SU-DHL-6 (cell line): ENCODE data around the gene SUCLG1.
"Not testable (repeated sequence)": the region's sequence is repeated elsewhere in the genome, so short reads cannot be mapped to it uniquely, and the experiment has no call there.

ENCODE experiments used
- H2AFZ ChIP-seq: fragments of 200-600 bp; sonication (generic); 2 replicates; pipeline ENCODE4 v1.6.1; 2014; ENCODE audit warnings: low read depth, mild to moderate bottlenecking, moderate library complexity, mixed read lengths, antibody characterized with exemption, low read length; ENCODE audit not compliant: severe bottlenecking
- H3F3A ChIP-seq: fragments of 200-600 bp; shearing (Covaris generic); 2 replicates; pipeline ENCODE4 v1.6.0; 2016; ENCODE audit warnings: antibody characterized with exemption, mild to moderate bottlenecking; ENCODE audit not compliant: insufficient read depth
- H3K27ac ChIP-seq: fragments of 200-600 bp; sonication (generic); 2 replicates; pipeline ENCODE4 v1.5.1; 2016; ENCODE audit warnings: low read depth, mild to moderate bottlenecking, low read length, moderate library complexity, mixed read lengths
- H3K27me3 ChIP-seq: fragments of 200-600 bp; sonication (generic), shearing (Covaris generic); 2 replicates; pipeline ENCODE4 v1.6.0; 2014; ENCODE audit warnings: mild to moderate bottlenecking, low read length
- H3K36me3 ChIP-seq: fragments of 200-600 bp; sonication (generic); 2 replicates; pipeline ENCODE4 v1.6.1; 2014; ENCODE audit warnings: mild to moderate bottlenecking, low read length, mixed read lengths
- H3K4me2 ChIP-seq: fragments of 300-600, 200-600 bp; shearing (Covaris generic), sonication (generic); 2 replicates; pipeline ENCODE4 v1.6.0; 2014; ENCODE audit warnings: low read length, low read depth, mild to moderate bottlenecking; ENCODE audit not compliant: poor library complexity, severe bottlenecking
- H3K4me3 ChIP-seq: fragments of 200-600 bp; sonication (generic); 2 replicates; pipeline ENCODE4 v1.5.1; 2014; ENCODE audit warnings: antibody characterized with exemption, low read length, mild to moderate bottlenecking, mixed read lengths; ENCODE audit not compliant: insufficient read depth, poor library complexity, severe bottlenecking
- H3K79me2 ChIP-seq: fragments of 200-600 bp; sonication (generic); 2 replicates; pipeline ENCODE4 v1.6.1; 2014; ENCODE audit warnings: mild to moderate bottlenecking, low read length, moderate library complexity; ENCODE audit not compliant: insufficient read depth
- H3K9ac ChIP-seq: fragments of 200-600 bp; sonication (generic); 2 replicates; pipeline ENCODE4 v1.7.0; 2014; ENCODE audit warnings: mild to moderate bottlenecking, low read length
- H3K9me2 ChIP-seq: fragments of 200-600 bp; sonication (generic); replicated peaks from 2 replicates; pipeline ENCODE4 v1.6.1; 2014; ENCODE audit warnings: low read length; ENCODE audit not compliant: insufficient read depth
- H3K9me3 ChIP-seq: fragments of 200-600 bp; sonication (generic); 2 replicates; pipeline ENCODE4 v1.6.1; 2014; ENCODE audit warnings: low read length, mixed read lengths; ENCODE audit not compliant: insufficient read depth
- H4K20me1 ChIP-seq: fragments of 200-600 bp; sonication (generic); 2 replicates; pipeline ENCODE4 v1.6.1; 2014; ENCODE audit warnings: low read depth, mild to moderate bottlenecking, antibody characterized with exemption, low read length, moderate library complexity, mixed read lengths
- EZH2phosphoT487 ChIP-seq: fragments of 200-600 bp; sonication (generic), shearing (Covaris generic); conservative IDR thresholded peaks from 2 replicates; pipeline ENCODE4 v1.6.1; 2018; ENCODE audit warnings: mild to moderate bottlenecking, antibody characterized with exemption, low read length, moderate library complexity, mixed read lengths
- TF ChIP-seq, protein P1 (sequence below): fragments of 200-600 bp; sonication (generic); IDR thresholded peaks from one replicate; pipeline ENCODE4 v1.5.1; 2017; ENCODE audit warnings: antibody characterized with exemption, mild to moderate bottlenecking, low read length, moderate library complexity; ENCODE audit not compliant: insufficient read depth, poor library complexity, severe bottlenecking

The SUCLG1 gene

DNA sequence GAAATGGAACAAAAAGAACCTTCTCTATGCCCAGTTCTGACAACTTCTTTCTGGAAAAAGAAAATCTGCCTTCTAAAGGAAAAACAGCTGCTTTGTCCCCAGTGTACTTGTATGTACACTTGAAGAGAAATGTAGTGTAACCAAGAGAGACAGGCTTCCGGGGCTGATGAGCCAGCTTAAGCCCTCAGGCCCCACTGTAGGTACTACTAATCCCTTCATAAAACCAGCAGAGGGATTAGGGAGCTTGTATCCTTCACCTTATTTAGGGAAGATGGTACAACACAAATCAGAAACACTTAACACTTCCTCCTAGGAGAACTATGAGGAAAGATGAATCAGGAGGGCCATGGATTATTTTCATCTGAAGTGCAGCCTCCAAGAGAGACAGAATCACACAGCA lies 18.8 kb upstream of the SUCLG1 start:
- TF ChIP-seq, protein P1, sequence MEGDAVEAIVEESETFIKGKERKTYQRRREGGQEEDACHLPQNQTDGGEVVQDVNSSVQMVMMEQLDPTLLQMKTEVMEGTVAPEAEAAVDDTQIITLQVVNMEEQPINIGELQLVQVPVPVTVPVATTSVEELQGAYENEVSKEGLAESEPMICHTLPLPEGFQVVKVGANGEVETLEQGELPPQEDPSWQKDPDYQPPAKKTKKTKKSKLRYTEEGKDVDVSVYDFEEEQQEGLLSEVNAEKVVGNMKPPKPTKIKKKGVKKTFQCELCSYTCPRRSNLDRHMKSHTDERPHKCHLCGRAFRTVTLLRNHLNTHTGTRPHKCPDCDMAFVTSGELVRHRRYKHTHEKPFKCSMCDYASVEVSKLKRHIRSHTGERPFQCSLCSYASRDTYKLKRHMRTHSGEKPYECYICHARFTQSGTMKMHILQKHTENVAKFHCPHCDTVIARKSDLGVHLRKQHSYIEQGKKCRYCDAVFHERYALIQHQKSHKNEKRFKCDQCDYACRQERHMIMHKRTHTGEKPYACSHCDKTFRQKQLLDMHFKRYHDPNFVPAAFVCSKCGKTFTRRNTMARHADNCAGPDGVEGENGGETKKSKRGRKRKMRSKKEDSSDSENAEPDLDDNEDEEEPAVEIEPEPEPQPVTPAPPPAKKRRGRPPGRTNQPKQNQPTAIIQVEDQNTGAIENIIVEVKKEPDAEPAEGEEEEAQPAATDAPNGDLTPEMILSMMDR: no peak
- TF ChIP-seq EZH2phosphoT487: no peak
- Histone ChIP-seq H3K9me3 (peaks cover 4% of the 10 kb centered on the region; the same call in 1 of the 2 replicates), H3K27me3 (no peaks in the 10 kb centered on the region), H3K9me2 (no peaks in the 10 kb centered on the region), H3K4me2 (no peak overlapping the region), H3F3A (no peaks in the 10 kb centered on the region), H4K20me1 (no peaks in the 10 kb centered on the region), H2AFZ (no peak overlapping the region), H3K79me2 (no peaks in the 10 kb centered on the region), H3K36me3 (no peaks in the 10 kb centered on the region), H3K4me3 (no peak overlapping the region), H3K27ac (no peak overlapping the region), H3K9ac (no peak overlapping the region)

DNA sequence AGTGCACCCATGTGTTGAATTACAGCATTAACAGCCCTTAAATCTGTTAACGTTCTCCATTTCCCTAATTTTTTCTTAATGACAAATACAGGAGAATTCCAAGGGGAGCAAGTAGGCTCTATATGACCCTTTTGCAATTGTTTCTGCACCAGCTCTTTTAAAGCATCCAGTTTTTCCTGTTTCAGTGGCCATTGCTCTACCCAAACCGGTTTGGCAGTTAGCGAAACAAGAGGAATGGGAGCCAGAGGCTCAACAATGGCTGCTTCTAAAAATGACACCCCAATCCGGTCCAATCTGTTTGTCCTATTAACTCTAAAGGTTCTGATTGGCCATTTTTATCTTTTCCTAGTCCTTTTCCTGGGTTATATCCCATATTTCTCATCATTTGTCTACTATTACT lies 15.1 kb upstream of the SUCLG1 start:
- TF ChIP-seq, protein P1: no peak
- TF ChIP-seq EZH2phosphoT487: no peak
- Histone ChIP-seq H3K79me2 (no peaks in the 10 kb centered on the region), H3K27me3 (no peaks in the 10 kb centered on the region), H3K27ac (no peak overlapping the region), H3K4me2 (no peak overlapping the region), H3K9me2 (no peaks in the 10 kb centered on the region), H3F3A (no peaks in the 10 kb centered on the region), H2AFZ (no peak overlapping the region), H3K36me3 (no peaks in the 10 kb centered on the region), H3K4me3 (no peak overlapping the region), H3K9ac (no peak overlapping the region), H4K20me1 (no peaks in the 10 kb centered on the region), H3K9me3 (peaks cover 12% of the 10 kb centered on the region; the same call in 1 of the 2 replicates)

DNA sequence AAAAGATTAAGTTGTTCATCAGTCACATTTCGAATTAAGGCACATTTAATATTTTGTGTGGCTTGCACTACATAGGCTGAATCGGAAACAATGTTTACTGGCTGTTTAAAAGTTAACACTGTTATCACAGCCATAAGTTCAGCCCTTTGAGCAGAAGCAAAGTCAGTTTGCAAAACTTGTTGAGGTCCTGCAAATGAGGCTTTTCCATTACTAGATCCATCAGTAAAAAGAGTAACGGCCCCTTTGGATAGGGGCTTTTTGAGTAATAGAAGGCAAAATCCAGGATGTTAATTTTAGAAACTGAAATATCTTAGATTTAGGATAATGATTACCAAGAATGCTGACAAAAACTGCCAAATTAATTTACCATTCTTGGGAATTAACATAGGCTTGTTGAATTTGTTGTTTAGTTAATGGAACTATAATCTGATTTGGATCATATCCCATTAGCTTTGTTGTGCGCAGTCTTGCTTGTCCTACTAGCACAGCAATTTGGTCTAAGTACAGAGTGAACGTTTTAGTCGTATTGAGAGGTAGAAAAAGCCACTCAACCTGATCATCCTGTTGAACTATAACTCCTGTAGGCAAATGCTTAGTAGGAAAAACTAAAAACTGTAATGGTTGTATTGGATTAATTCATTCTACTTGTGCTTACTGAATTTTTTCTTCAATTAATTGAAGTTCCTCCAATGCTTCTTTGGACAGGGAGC lies 13.9 kb upstream of the SUCLG1 start:
- Histone ChIP-seq H3K27me3 (no peaks in the 10 kb centered on the region), H3K27ac (no peak overlapping the region), H3K36me3 (no peaks in the 10 kb centered on the region), H3K9ac (no peak overlapping the region), H3K4me3 (no peak overlapping the region), H4K20me1 (no peaks in the 10 kb centered on the region), H3K79me2 (no peaks in the 10 kb centered on the region), H3K9me2 (no peaks in the 10 kb centered on the region), H2AFZ (no peak overlapping the region), H3K4me2 (no peak overlapping the region), H3F3A (no peaks in the 10 kb centered on the region), H3K9me3 (peaks cover 12% of the 10 kb centered on the region; the same call in 1 of the 2 replicates)
- TF ChIP-seq, protein P1: no peak
- TF ChIP-seq EZH2phosphoT487: no peak

DNA sequence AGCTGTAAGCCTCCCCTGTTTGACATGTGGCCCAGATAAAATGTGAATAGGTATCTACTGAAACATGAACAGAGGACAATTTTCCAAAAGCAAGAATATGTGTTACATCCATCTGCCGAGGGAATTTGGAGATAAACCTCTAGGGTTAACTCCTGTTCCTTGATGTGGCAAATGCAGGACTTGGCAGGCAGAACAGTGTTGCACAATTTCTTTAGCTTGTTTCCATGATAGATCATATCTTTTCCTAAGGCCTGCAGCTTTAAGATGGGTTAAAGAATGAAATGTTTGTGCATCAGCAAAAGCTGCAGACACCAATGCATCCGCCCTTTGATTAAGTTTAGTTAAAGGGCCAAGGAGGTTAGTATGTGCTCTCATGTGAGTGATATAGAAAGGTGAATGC lies 13.3 kb upstream of the SUCLG1 start:
- not testable (repeated sequence) for H3K27me3 ChIP-seq, H3K9ac ChIP-seq, H4K20me1 ChIP-seq, H3K79me2 ChIP-seq, H3K4me2 ChIP-seq, H2AFZ ChIP-seq, H3K9me2 ChIP-seq, H3K36me3 ChIP-seq, H3F3A ChIP-seq, H3K27ac ChIP-seq, H3K4me3 ChIP-seq
- H3K9me3 ChIP-seq: peaks cover 10% of the 10 kb centered on the region; the same call in 1 of the 2 replicates
